Activated CD4-positive, alpha-beta memory T cell treated with anti-CD3 and anti-CD28 coated beads for 36 hours (primary cell): Measurements from ENCODE around the gene SH2D1B. TPM values are rescaled to one million over a fixed set of nuclear protein-coding genes. Genes with fewer than 3 reads are reported as not detected.

Experiments used
- CTCF ChIA-PET: fragments of 350-600 bp; sonication (Branson Sonifier 250); formaldehyde crosslinking; loops from one replicate; lab custom pipeline; 2021; ENCODE audit warnings: antibody characterized with exemption, inconsistent platforms; lab: Charles Lee
- POLR2A ChIA-PET: fragments of 350-600 bp; sonication (Branson Sonifier 250); formaldehyde crosslinking; loops from one replicate; lab custom pipeline; 2021; ENCODE audit warnings: antibody characterized with exemption; lab: Charles Lee
- DNase-seq: peaks from one replicate; pipeline ENCODE4 v3.0.0-alpha.2; 2020
- H3K27ac Mint-ChIP-seq: one replicate; pipeline ENCODE4 v1.8.0; 2021; ENCODE audit warnings: mixed read lengths
- H3K27me3 Mint-ChIP-seq: one replicate; pipeline ENCODE4 v1.8.0; 2021; ENCODE audit warnings: mixed read lengths
- H3K36me3 Mint-ChIP-seq: one replicate; pipeline ENCODE4 v1.8.0; 2021; ENCODE audit warnings: mixed read lengths
- H3K4me1 Mint-ChIP-seq: one replicate; pipeline ENCODE4 v1.8.0; 2021; ENCODE audit warnings: low read depth, mixed read lengths
- H3K4me3 Mint-ChIP-seq: one replicate; pipeline ENCODE4 v1.8.0; 2021; ENCODE audit warnings: mild to moderate bottlenecking, mixed read lengths
- H3K9me3 Mint-ChIP-seq: one replicate; pipeline ENCODE4 v1.8.0; 2021; ENCODE audit warnings: mixed read lengths
- intact Hi-C: fragments of 100-400 bp; cut with micrococcal nuclease; formaldehyde crosslinking; loops from one replicate; pipeline ENCODE4 v1.15.1; 2023
- total RNA-seq, 2 experiments: library from RNA; stranded (reverse); gene quantifications; one replicate each; pipeline ENCODE4 v1.2.3, GENCODE V29; 2021

Gene SH2D1B
- total RNA-seq, 2 experiments from 2014 or later, result not detected

- ChIA-PET CTCF (no interaction called here), POLR2A (no interaction called here)
- Mint-ChIP-seq H3K4me1 (no peaks in the 10 kb centered on the region), H3K9me3 (no peaks in the 10 kb centered on the region), H3K4me3 (no peak overlapping the region), H3K27ac (no peak overlapping the region), H3K27me3 (peaks cover 7% of the 10 kb centered on the region), H3K36me3 (no peaks in the 10 kb centered on the region)
- DNase-seq, result no peak
- intact Hi-C loops, result no loop called here
These were observed 60.6 kb downstream of the SH2D1B start for GRCh38 chr1:162351246-162351842.

DNA sequence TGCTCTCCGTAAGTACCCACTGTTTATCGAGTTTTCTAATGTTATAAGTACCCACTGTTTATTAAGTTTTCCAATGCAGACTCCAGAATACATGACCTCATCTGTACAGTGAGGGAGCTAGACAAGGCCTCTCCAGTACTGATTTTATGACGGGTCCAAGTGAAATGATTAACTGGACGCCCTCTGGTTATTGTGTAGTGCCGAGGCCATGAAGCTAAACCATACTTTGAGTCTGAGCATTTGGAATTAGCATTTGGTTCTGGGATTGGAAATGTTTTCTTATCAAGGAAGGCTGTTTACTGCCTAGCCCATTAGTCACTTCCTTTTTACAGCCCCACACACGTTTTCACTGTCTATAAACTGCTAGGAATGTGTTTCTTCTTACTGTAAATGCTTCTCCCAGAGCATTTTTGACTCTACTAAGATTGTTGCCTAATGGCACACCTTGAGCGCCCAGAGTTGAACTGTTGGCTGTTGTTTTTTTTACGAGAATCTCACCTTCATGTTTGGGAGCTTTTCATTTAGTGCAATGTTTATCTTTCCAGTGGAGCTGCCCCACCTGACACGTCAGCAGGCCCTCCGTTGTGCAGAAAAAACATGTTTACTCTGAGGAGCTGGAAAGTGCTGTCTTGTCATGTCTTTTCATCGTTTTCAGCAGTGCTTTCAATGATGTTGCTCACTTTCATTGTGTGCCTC lies 62.2 kb downstream of the SH2D1B start:
- ChIA-PET POLR2A (no interaction called here), CTCF (no interaction called here)
- intact Hi-C loops, result no loop called here
- no peaks in the 10 kb centered on the region for H3K36me3 Mint-ChIP-seq
- DNase-seq, result no peak
- H3K27me3 Mint-ChIP-seq, result peaks cover 7% of the 10 kb centered on the region
- no peaks in the 10 kb centered on the region for H3K4me1 Mint-ChIP-seq
- no peak overlapping the region for H3K27ac Mint-ChIP-seq
- no peak overlapping the region for H3K4me3 Mint-ChIP-seq
- H3K9me3 Mint-ChIP-seq, result no peaks in the 10 kb centered on the region

GRCh38 chr1:162347281-162347680 lies 64.7 kb downstream of the SH2D1B start:
- DNase-seq, result no peak
- Mint-ChIP-seq H3K27me3 (peaks cover 7% of the 10 kb centered on the region), H3K27ac (no peak overlapping the region), H3K9me3 (no peaks in the 10 kb centered on the region), H3K36me3 (no peaks in the 10 kb centered on the region), H3K4me3 (no peak overlapping the region), H3K4me1 (no peaks in the 10 kb centered on the region)
- CTCF ChIA-PET, result no interaction called here
- POLR2A ChIA-PET, result no interaction called here
- intact Hi-C loops, result no loop called here

Other genes with a start within 250 kb of the SH2D1B start
- not detected for gene SPATA46, start 35.3 kb downstream of the SH2D1B start, total RNA-seq
- under 1 TPM; 0.10 to 0.12 TPM for gene C1orf226, start 30.4 kb downstream of the SH2D1B start, total RNA-seq
- gene UHMK1, start 85.7 kb upstream of the SH2D1B start, total RNA-seq, result 10 to 100 TPM; 51.0 to 51.6 TPM
- 10 to 100 TPM; 28.9 to 32.2 TPM for gene UAP1, start 149.6 kb upstream of the SH2D1B start, total RNA-seq
- gene DDR2, start 220.3 kb upstream of the SH2D1B start, total RNA-seq, result under 1 TPM; 0.19 to 0.36 TPM